Measurements from ENCODE around the gene SEC63.
"Not testable (repeated sequence)": the region's sequence is repeated elsewhere in the genome, so short reads cannot be mapped to it uniquely, and the experiment has no call there.

The SEC63 gene

GRCh38 chr6:107917451-107918375 is 40.3 kb downstream of the SEC63 start:
- no peak for DNase-seq

- not testable (repeated sequence) for DNase-seq
These were observed 41.0 kb downstream of the SEC63 start for GRCh38 chr6:107916961-107917360.

DNA sequence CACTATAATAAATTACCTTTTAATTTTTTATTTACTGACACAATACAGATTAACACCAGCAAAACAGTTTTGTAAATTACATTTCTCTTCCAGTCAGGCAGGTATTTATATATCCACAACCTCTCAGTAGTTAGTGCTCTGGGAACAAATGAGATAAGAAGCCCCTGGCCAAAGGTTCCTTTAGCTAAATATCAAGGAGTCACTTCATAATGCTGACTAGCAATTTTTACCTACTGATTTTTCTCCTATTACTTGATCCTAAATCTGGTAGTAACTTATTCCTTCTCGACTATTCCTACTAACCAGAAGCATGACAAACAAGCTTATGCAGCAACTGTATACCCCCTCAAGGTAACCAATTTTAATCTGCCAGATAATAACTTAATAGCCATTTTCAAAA is 46.3 kb downstream of the SEC63 start:
- DNase-seq: no peak

GRCh38 chr6:107894809-107895396 is 63.1 kb downstream of the SEC63 start:
- no peak for DNase-seq

DNA sequence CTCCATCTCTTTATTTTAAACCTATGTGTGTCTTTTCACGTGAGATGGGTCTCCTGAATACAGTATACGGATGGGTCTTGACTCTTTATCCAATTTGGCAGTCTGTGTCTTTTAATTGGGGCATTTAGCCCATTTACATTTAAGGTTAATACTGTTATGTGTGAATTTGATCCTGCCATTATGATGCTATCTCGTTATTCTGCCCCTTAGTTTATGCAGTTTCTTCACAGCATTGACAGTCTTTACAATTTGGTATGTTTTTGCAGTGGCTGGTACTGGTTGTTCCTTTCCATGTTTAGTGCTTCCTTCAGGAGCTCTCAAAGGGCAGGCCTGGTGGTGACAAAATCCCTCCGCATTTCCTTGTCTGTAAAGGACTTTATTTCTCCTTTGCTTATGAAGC is 67.6 kb downstream of the SEC63 start:
- not testable (repeated sequence) for DNase-seq

- not testable (repeated sequence) for DNase-seq
These were observed 72.1 kb downstream of the SEC63 start for GRCh38 chr6:107885950-107886349.

- no peak for DNase-seq
These were observed 78.1 kb downstream of the SEC63 start for GRCh38 chr6:107879941-107880340.

DNA sequence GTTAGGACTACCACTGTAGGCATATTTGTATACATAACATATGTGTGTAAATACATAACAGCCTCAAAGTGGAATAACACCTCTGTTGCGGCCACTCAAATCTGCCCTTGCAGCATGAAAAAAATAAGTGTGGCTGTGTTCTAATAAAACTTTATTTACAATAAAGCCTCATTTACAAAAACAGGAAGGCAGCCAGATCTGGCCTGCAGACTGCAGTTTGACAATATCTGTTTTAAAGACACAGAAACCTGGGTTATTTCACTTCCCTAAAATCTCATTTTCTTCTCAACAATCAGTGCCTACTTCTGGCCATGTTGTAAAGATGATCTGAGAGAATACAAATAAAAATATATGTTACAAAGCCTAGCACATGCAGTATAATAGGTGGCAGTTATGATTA is 80.0 kb downstream of the SEC63 start:
- DNase-seq: no peak

DNA sequence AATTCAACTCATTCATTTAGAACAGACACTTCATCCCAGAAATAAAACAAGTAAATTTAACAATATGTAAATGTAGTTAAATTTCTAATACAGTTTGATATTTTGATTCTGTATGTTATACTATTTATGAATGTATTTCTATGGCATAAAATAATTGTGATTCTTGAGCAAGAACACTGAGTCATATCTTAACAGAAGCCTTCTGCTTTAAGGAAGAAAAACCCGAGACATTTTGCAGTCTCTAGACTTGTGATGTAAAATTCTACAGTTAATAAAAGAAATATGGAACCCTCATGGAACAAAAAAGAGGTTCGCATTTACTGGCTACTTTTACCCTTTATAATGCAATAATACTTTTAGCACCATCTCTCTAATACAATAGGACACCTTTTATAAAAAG is 86.0 kb downstream of the SEC63 start:
- no peak for DNase-seq

GRCh38 chr6:107871512-107871911 is 86.5 kb downstream of the SEC63 start:
- DNase-seq: not testable (repeated sequence)

GRCh38 chr6:107871016-107871415 is 87.0 kb downstream of the SEC63 start:
- no peak for DNase-seq

GRCh38 chr6:107870381-107870780 is 87.6 kb downstream of the SEC63 start:
- no peak for DNase-seq

GRCh38 chr6:107869871-107870270 is 88.1 kb downstream of the SEC63 start:
- peak; percentile 72 for DNase-seq

DNA sequence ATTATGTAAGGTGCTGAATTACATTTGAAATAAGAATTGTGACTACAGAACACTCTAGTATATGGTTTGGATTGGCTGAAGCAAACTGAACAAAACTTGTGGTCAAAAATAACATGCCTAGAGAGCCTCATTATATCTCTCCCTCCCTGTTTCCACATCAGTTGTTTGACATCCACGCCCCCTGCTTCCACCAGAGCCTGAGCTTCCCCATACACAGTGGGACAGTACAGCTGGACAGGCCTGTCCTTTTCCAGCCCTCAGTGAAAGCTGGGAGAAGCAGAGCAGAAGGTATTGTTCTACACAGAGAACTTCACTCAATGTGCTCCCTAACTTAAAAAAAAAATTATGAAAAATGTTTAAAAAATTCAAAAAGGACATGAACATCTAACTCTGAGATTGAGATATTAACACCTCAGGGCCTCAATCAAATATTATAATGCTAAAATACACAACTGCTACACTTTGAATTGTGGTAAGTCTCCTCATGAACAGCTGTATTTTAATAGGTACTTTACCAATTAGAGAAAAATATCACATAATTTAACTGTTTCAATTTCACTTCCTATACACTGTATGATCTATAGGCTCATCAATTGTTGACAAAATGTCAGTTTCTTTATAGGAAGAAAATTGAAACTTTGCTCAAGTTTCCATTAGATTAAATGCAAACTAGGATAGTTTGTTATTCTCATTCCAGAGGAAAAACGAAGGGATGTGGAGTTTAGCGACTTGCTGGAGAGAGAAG is 89.0 kb downstream of the SEC63 start:
- no peak for DNase-seq

DNA sequence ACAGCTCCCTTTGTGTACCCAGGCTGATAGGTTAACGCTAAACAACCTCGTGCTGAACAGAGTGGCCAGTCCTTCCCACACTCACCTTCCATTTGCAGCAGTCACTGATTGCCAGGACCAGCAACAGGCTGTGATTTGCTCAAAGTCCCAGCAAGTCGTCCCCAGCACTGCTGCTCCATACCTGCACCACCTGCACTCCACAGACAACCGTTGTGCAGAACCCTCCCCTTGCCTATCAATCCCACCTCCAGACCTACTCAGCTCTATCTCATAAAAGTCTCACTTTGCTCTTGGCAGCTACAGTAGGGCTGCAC is 90.7 kb downstream of the SEC63 start:
- DNase-seq: no peak

GRCh38 chr6:107866606-107867301 is 91.3 kb downstream of the SEC63 start:
- no peak for DNase-seq

GRCh38 chr6:107864226-107865127 is 93.5 kb downstream of the SEC63 start:
- DNase-seq: no peak

DNA sequence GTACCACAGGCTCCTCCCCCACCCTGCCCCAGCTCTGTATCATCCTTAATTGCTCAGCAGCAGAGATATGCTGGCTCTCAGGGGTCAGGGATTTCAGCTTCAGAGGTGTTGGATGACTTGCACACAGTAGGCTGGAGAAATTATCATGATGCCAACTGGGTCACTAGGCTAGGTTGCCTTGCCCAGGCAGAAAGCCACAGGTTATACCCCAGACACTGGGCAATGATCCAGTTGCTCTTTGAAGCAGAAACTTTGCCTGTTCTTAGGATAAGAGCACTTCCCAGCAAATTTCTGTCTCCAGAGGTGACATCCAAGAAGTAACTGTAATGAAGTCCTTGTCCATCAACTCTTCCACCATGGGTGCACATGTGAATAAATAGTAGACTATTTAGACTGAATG is 95.6 kb downstream of the SEC63 start:
- DNase-seq: no peak

- not testable (repeated sequence) for DNase-seq
These were observed 97.0 kb downstream of the SEC63 start for GRCh38 chr6:107860963-107861362.

DNA sequence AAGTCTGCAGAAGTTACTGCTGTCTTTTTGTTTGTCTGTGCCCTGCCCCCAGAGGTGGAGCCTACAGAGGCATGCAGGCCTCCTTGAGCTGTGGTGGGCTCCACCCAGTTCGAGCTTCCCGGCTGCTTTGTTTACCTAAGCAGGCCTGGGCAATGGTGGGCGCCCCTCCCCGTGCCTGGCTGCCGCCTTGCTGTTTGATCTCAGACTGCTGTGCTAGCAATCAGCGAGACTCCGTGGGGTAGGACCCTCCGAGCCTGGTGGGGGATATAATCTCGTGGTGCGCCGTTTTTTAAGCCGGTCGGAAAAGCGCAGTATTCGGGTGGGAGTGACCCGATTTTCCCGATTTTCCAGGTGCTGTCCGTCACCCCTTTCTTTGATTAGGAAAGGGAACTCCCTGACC is 97.9 kb downstream of the SEC63 start:
- DNase-seq: not testable (repeated sequence)

DNA sequence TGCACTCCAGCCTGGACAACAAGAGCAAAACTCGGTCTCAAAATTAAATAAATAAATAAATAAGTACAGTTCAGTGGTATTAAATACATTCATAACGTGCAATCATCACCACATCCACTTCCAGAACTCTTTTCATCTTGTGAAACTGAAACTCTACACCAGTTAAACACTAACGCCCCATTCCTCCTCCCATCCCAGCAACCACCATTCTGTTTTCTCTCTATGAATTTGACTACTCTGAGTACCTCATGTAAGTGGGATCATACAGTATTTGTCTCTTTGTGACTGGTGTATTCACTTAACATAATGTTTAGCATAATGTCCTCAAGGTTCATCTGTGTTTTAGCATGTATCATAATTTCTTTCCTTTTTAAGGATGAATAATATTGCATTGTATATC is 104.8 kb downstream of the SEC63 start:
- no peak for DNase-seq

- no peak for DNase-seq
These were observed 108.7 kb downstream of the SEC63 start for GRCh38 chr6:107849325-107849724.
